Loucy (cell line): Measurements from ENCODE around the gene ABHD5.

ENCODE experiments used
- H2AFZ ChIP-seq: fragments of 200-600 bp; sonication (generic); 2 replicates; pipeline ENCODE4 v1.6.0; 2016; ENCODE audit warnings: antibody characterized with exemption, mild to moderate bottlenecking, low read length, moderate library complexity
- H3F3A ChIP-seq: fragments of 200-600 bp; 2 replicates; pipeline ENCODE4 v1.6.0; 2016; ENCODE audit warnings: antibody characterized with exemption, low read depth, mild to moderate bottlenecking
- H3K27me3 ChIP-seq: fragments of 200-600 bp; sonication (generic); 2 replicates; pipeline ENCODE4 v1.6.1; 2014; ENCODE audit warnings: low read length, mild to moderate bottlenecking; ENCODE audit not compliant: insufficient read depth, poor library complexity, severe bottlenecking
- H3K36me3 ChIP-seq: fragments of 200-600 bp; sonication (generic); 2 replicates; pipeline ENCODE4 v1.6.1; 2016; ENCODE audit warnings: low read length; ENCODE audit not compliant: insufficient read depth
- H3K4me1 ChIP-seq: fragments of 200-600 bp; sonication (generic); 2 replicates; pipeline ENCODE4 v1.5.1; 2014; ENCODE audit warnings: low read length, mild to moderate bottlenecking; ENCODE audit not compliant: insufficient read depth, poor library complexity, severe bottlenecking
- H3K4me2 ChIP-seq: fragments of 200-600 bp; sonication (generic); 2 replicates; pipeline ENCODE4 v1.6.0; 2014; ENCODE audit warnings: antibody characterized with exemption, low read length, low read depth, mild to moderate bottlenecking; ENCODE audit not compliant: poor library complexity, severe bottlenecking
- H3K4me3 ChIP-seq: fragments of 200-600 bp; sonication (generic); 2 replicates; pipeline ENCODE4 v1.5.1; 2014; ENCODE audit warnings: low read length, mild to moderate bottlenecking, mixed read lengths; ENCODE audit not compliant: poor library complexity, severe bottlenecking
- H3K79me2 ChIP-seq: fragments of 200-600 bp; sonication (generic); 2 replicates; pipeline ENCODE4 v1.6.1; 2014; ENCODE audit warnings: low read length; ENCODE audit not compliant: insufficient read depth
- H3K9ac ChIP-seq: fragments of 200-600 bp; sonication (generic); 2 replicates; pipeline ENCODE4 v1.6.0; 2014; ENCODE audit warnings: mild to moderate bottlenecking, low read depth, low read length, moderate library complexity; ENCODE audit not compliant: poor library complexity, severe bottlenecking
- H3K9me2 ChIP-seq: fragments of 200-600 bp; sonication (generic); replicated peaks from 2 replicates; pipeline ENCODE4 v1.6.1; 2016; ENCODE audit warnings: low read depth, low read length, mixed read lengths
- H3K9me3 ChIP-seq: fragments of 200-600 bp; sonication (generic); 2 replicates; pipeline ENCODE4 v1.6.1; 2014; ENCODE audit warnings: mild to moderate bottlenecking, antibody characterized with exemption, low read length, low read depth; ENCODE audit not compliant: insufficient read depth
- H4K20me1 ChIP-seq: fragments of 200-600 bp; sonication (generic); 2 replicates; pipeline ENCODE4 v1.6.0; 2014; ENCODE audit warnings: antibody characterized with exemption, low read length, mild to moderate bottlenecking; ENCODE audit not compliant: insufficient read depth, poor library complexity, severe bottlenecking
- CTCF ChIP-seq: fragments of 200-600 bp; sonication (generic); conservative IDR thresholded peaks from 2 replicates; pipeline ENCODE4 v1.5.1; 2014; ENCODE audit warnings: mild to moderate bottlenecking, antibody characterized with exemption, low read length
- EZH2phosphoT487 ChIP-seq: fragments of 200-600 bp; IDR thresholded peaks from 2 replicates; pipeline ENCODE4 v1.6.1; 2018; ENCODE audit warnings: antibody characterized with exemption, mild to moderate bottlenecking, moderate library complexity, borderline replicate concordance

Gene ABHD5

GRCh38 chr3:43692971-43693370, 2.2 kb downstream of the ABHD5 start:
- Histone ChIP-seq H3K27me3 (no peaks in the 10 kb centered on the region), H4K20me1 (no peaks in the 10 kb centered on the region), H3K9me2 (no peaks in the 10 kb centered on the region), H2AFZ (no peak overlapping the region), H3K9me3 (no peaks in the 10 kb centered on the region), H3K79me2 (peaks cover 57% of the 10 kb centered on the region), H3K4me3 (peak overlapping the region; percentile 85), H3K36me3 (no peaks in the 10 kb centered on the region), H3K9ac (peak overlapping the region; percentile 74), H3K4me2 (peak overlapping the region; percentile 82), H3K4me1 (peaks cover 56% of the 10 kb centered on the region), H3F3A (no peaks in the 10 kb centered on the region)
- no peak for TF ChIP-seq CTCF
- TF ChIP-seq EZH2phosphoT487 = no peak

- Histone ChIP-seq H4K20me1 (no peaks in the 10 kb centered on the region), H3K9me3 (no peaks in the 10 kb centered on the region), H3K27me3 (no peaks in the 10 kb centered on the region), H3K9ac (peak overlapping the region; percentile 74), H2AFZ (no peak overlapping the region), H3F3A (no peaks in the 10 kb centered on the region), H3K4me1 (peaks cover 56% of the 10 kb centered on the region), H3K36me3 (no peaks in the 10 kb centered on the region), H3K4me3 (peak overlapping the region; percentile 85), H3K79me2 (peaks cover 62% of the 10 kb centered on the region), H3K9me2 (no peaks in the 10 kb centered on the region), H3K4me2 (peak overlapping the region; percentile 82)
- TF ChIP-seq EZH2phosphoT487 (no peak), CTCF (no peak)
Measured at GRCh38 chr3:43693594-43693993, 2.9 kb downstream of the ABHD5 start.

GRCh38 chr3:43695443-43695842, 4.7 kb downstream of the ABHD5 start:
- Histone ChIP-seq H2AFZ (no peak overlapping the region), H3K9me3 (no peaks in the 10 kb centered on the region), H3K79me2 (peaks cover 65% of the 10 kb centered on the region), H3K9me2 (no peaks in the 10 kb centered on the region), H3K4me1 (peaks cover 53% of the 10 kb centered on the region), H3K36me3 (no peaks in the 10 kb centered on the region; the same call in 1 of the 2 replicates), H3K4me3 (peak overlapping the region; percentile 16), H3K4me2 (peak overlapping the region; percentile 60), H3F3A (no peaks in the 10 kb centered on the region), H3K27me3 (no peaks in the 10 kb centered on the region), H3K9ac (no peak overlapping the region), H4K20me1 (no peaks in the 10 kb centered on the region)
- TF ChIP-seq EZH2phosphoT487 = no peak
- TF ChIP-seq CTCF = no peak
